Measurements from ENCODE around the gene TSNAX.
A peak's percentile ranks its signal among the peaks of the same experiment; 100 is the strongest.

DNA sequence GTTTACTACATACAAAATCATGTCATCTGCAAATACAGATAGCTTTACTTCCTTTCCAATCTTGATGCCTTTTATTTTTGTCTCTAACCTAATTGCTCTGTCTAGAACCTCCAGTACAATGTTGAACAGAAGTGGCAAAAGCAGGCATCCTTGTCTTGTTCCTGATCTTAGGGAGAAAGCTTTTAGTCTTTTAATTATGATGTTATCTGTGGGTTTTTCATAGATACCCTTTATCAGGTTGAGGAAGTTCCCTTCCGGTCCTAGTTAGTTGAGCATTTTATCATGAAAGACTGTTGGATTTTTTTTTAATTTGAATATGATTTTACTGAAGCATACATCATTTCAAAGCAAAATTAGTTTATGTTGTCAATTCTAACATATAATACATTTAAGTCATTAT is 52.4 kb downstream of the TSNAX start:
- TF ChIP-seq GATA2 (IDR thresholded peaks at IDR 0.05; ENCODE audit: low read depth, low read length) (peak; percentile 96), GATA3 (IDR thresholded peaks at IDR 0.05; ENCODE audit: low read depth, low read length) (peak; percentile 100)

All from SH-SY5Y (cell line).